ENCODE measurements around the gene SNX1. TPM values are rescaled to one million over a fixed set of nuclear protein-coding genes. Genes with fewer than 3 reads are reported as not detected.

The SNX1 gene
- 34.0 and 43.1 TPM in 2 replicates for total RNA-seq

GRCh38 chr15:64095795-64096667 lies at the start of gene SNX1:
TSS of gene SNX1 (plus strand) at chr15:64095982. CDS start at chr15:64096014, 32 bp downstream.

GRCh38 chr15:64046421-64047153 lies 49.2 kb upstream of the SNX1 start, which contains the start of gene DAPK2:
TSS of gene DAPK2 (minus strand) at chr15:64046485. CDS start at chr15:64040261, 6,224 bp downstream.

GRCh38 chr15:64093627-64094417 lies 2.0 kb upstream of the SNX1 start, which contains the start of gene CIAO2A:
TSS of gene CIAO2A (minus strand) at chr15:64093838. CDS start at chr15:64093768, 70 bp downstream.

GRCh38 chr15:64151727-64152506 lies 56.1 kb downstream of the SNX1 start, which contains the start of gene SNX22:
TSS of gene SNX22 (plus strand) at chr15:64151731. CDS start at chr15:64151776, 45 bp downstream.

GRCh38 chr15:64162869-64163658 lies 67.3 kb downstream of the SNX1 start, which contains the start of gene PPIB:
TSS of gene PPIB (minus strand) at chr15:64163022. CDS start at chr15:64162986, 36 bp downstream.

Other genes starting within 250 kb of the SNX1 start
- gene DAPK2, start 49.5 kb upstream of the SNX1 start, total RNA-seq = 3.1 and 4.0 TPM in 2 replicates
- gene CIAO2A, start 2.1 kb upstream of the SNX1 start, total RNA-seq = 84.2 and 98.7 TPM in 2 replicates
- gene SNX22, start 55.7 kb downstream of the SNX1 start, total RNA-seq = 0.39 and 0.60 TPM in 2 replicates
- 666 and 692 TPM in 2 replicates for gene PPIB, start 67.0 kb downstream of the SNX1 start, total RNA-seq

Data from mammary microvascular endothelial cell (primary cell).